Astrocyte (in vitro differentiated cells and primary cell): Measurements from ENCODE around the gene FCER2.

ENCODE experiments used
- CTCF ChIP-seq: IDR thresholded peaks from 2 replicates; pipeline ENCODE4 v1.5.1; 2011; ENCODE audit warnings: low read depth, mild to moderate bottlenecking, inconsistent platforms, low read length, moderate library complexity; ENCODE audit not compliant: insufficient read depth
- EZH2 ChIP-seq: IDR thresholded peaks from 2 replicates; pipeline ENCODE4 v1.6.1; 2012; ENCODE audit warnings: mild to moderate bottlenecking, low read length, inconsistent platforms; ENCODE audit not compliant: insufficient read depth

- no peak for TF ChIP-seq CTCF
- TF ChIP-seq EZH2 = no peak
Observed at GRCh38 chr19:7648265-7649014, 53.5 kb downstream of the FCER2 start.
